ENCODE results near the gene TJP2. TPM values are rescaled to one million over a fixed set of nuclear protein-coding genes. Genes with fewer than 3 reads are reported as not detected.

The TJP2 gene
- polyA plus RNA-seq, 5 donors: 75.5 to 131 (median 122) TPM

DNA sequence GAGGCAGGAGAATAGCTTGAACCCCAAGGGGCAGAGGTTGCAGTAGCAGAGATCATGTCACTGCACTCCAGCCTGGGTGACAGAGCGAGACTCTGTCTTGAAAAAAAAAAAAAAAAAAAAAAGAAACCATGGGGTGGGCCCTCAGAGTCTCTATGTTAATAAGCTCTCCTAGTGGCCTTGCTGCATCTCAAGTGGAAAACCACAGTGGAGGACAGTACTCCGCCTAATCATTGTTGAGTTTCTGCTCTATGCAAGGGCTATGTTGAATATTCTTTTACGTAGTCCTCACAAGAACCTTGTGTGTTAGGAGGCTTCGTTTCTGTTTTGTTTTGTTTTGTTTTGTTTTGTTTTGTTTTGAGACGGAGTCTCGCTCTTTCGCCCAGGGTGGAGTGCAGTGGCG is 48.9 kb downstream of the TJP2 start:
- no peak for DNase-seq

DNA sequence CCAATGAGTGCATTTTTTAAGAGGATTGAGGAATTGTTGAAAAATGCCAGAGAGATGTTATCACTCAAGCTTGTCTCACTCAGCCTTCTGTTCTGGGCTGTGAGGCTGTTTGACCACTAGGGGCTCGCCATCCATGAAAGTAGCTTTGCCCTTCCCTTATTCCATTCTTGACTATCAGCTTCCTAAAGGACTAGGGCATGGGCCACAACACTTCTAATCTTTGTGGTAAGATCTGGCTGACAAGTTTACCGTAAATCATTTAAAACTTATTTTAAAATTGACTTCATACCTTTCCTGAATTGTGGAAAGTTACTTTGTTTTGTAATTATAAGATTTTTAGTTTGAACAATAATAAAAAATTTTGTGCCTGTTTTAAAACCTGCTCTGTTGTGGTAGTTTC is 49.5 kb downstream of the TJP2 start:
- peak in 1 of 2 donors; percentile 14 for DNase-seq

DNA sequence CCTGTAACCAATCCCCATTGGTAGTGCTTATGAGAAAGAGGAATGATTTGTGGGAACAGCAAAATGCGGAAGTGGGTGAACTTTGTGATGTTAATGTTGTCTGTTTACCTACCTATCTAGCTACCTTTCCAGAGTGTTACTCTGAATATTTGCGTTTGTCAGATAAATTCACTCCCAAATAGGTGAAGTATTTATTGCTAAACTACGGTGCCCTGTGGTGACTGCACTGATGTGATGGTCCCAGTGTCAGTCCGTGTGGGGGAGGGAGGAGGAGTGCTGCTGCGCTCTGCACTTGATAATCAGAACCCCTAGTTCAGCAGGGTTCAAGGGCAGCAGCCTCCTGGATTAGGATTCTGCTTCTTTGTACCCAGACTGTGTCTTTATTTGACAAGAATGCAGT is 55.3 kb downstream of the TJP2 start:
- no peak for DNase-seq

DNA sequence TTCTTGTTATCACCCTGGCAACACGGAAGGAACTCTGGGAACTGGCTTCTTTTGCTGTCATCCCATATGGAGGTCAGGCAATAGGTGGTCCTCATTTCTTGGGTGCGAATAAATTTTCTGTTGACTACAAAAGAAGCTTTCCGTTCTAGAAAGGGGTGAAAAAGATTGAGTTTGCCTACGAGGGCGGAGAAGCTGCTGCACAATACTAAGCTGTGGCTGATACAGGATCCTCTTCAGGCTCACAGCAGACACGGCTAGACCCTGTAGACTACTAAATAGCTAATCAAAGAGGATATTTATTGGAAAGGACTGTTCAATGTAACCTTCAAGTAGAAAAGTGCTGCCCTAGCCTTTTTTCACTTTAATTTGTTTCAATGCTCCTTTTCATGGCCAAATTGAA is 58.1 kb downstream of the TJP2 start:
- DNase-seq: no peak

DNA sequence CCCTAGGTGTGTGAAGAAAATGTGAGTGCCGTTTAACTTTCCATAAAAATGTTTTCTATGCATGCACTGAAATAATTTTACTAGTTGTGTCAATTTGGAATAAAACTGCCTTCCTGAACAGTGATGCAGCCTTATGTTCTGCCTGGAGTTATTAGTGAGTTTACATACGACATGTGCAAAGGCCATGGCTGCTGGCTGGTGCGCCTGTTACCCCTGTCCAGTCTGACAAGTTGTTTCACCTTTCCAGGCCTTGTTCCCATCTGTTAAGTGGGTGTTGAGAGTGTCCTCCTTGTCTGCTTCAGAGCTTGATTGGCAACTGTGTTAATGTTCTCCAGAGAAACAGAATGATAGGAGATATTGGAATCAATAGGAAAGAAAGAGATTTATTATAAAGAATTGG is 60.6 kb downstream of the TJP2 start:
- no peak for DNase-seq

DNA sequence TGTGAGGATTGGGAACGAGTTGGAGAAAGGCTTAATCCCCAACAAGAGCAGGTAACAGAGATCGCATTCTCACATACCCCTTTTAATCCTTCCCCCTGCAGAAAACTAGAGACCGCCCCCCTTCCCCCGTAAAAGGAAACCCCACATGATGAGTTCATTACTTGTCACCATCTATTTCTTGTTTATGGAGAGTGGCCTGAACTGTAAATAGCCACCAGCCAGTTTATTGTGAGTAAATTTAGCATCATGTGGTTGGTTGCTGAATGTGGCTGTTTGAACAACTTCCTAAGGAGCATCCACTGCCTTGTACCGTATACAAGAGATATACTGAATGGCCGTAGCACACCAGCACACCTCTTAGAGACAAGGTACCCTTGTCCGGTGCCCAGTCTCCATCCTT is 62.1 kb downstream of the TJP2 start:
- no peak for DNase-seq

DNA sequence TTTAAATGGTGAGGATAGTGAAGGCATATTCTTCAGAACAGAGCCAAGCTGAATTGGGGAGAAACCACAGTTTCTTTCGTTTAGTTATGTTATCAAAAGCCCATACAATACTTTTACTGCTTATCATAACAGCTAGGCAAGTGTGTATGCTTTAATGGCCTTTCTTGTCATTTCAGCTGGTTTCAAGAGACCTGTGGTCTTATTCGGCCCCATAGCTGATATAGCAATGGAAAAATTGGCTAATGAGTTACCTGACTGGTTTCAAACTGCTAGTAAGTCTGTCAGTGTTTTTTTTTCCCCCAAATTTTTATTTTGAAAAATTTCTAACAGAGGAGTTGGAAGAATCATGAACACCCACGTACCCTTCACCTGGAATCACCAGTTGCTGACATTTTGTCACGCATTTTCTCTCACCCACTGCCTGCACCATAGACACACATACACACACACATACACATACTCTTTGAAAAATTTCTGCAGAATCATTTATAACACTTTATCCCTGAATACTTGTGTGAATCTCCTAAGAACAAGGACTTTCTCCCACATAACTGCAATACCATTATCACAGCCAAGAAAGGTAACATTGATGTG is 63.7 kb downstream of the TJP2 start:
- DNase-seq: no peak

DNA sequence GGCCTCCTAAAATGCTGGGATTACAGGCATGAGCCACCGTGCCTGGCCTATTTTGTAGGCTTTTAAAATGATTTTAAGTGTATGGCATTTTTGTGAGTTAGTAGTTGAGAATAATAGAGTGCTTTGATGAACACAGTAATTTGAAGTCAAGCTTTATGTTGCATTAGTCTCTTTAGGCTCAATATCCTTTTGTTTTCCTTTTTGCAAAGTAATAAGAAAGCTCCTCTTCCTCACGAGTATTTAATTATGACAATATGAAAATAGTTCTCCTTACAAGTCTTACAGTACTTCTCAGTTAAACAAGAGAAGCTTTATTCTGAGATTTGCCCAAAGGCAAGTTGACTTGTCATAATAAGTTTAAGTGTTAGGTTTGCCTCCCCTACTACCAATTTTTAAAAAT is 69.0 kb downstream of the TJP2 start:
- DNase-seq: no peak

DNA sequence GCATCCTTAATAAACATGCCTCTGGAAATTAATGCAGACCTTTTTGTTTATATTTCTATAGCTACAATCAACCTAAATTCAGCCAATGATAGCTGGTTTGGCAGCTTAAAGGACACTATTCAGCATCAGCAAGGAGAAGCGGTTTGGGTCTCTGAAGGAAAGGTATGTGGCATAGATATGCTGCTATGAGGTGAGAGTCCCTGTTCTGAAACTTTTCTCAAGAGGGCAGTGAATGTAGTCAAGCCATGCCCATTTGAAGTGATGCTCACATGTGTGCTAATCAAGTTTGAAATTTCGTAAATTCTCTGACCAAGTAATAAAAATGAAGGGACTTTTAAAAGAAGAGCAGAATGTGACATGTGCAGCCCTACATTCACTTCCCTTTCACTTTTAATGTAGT is 72.6 kb downstream of the TJP2 start:
- DNase-seq: no peak

DNA sequence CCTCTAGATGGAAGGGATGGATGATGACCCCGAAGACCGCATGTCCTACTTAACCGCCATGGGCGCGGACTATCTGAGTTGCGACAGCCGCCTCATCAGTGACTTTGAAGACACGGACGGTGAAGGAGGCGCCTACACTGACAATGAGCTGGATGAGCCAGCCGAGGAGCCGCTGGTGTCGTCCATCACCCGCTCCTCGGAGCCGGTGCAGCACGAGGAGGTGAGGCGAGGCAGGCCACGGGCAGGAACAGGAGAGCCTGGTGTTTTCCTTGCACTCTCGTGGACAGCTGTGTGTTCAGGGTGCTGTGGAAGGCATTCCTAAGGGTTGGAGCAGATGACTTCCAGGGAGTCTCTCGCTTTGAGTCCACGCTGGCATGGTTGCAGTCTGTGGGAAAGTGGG is 73.9 kb downstream of the TJP2 start:
- DNase-seq: no peak

DNA sequence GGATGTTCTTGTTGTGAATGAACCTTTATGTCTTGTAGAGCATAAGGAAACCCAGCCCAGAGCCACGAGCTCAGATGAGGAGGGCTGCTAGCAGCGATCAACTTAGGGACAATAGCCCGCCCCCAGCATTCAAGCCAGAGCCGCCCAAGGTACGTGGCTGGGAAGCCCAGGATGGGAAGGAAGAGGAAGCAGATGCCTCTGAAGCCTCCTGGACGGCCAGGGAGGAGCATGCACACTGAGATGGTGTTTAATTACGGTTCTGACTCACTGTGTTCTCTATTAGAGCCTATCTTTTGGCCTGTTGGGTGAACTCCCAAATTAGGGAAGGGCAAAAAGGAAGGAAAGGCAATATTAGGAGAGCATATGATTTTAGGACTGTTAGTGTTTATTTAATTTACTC is 75.3 kb downstream of the TJP2 start:
- DNase-seq: no peak

DNA sequence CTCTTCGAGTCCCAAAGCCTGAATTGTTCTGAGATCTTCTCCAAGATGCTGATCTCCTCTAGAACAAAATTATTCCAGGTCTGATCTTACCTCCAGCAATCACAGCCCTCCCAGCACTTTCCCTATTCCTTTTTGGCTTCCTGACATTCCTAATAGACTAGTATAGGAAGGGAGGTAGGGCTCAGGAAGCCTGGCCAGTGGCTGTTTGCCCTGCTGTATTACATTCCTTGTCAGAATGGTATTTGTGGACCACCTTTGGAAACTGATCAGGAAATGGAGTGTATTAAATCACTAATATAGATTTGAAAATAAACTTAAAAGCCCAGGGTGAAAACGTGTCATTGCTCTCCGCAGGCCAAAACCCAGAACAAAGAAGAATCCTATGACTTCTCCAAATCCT is 76.6 kb downstream of the TJP2 start:
- no peak for DNase-seq

DNA sequence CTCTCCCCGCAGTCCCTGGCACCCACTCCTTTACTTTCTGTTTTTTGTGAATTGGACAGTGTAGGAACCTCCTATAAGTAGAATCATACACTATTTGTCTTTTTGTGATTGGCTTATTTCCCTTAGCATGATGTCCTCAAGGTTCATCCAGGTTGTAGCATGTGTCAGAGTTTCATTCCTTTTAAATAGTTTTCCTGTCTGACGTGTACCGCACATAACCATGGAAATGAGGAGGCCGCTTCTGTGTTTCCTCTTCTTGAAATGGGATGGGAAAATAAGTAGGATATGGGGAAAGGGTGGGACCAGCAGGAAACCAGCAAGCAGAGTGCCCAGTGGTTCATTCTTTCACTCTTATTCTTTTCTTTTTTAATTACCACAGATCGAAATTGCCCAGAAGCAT is 78.4 kb downstream of the TJP2 start:
- DNase-seq: no peak

DNA sequence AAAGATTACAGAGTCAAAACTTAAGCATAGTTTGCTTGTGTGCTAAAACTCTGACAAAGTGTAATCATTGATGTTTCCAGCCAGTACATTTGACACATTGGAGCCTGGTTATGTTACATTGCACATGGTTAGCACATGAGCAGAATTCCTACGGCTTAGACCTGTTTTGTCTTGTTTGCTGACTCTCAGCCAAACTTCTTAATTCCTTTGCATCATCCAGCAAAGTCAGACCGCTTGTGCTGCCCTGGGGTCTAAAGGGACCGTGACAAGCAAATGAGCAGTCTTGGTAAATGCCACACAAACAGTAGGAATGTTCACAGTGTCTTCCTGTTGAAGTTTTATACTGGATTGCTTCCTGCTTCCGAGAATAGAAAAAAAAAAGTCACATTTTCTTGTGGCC is 79.0 kb downstream of the TJP2 start:
- DNase-seq: peak in 1 of 2 donors; percentile 6

DNA sequence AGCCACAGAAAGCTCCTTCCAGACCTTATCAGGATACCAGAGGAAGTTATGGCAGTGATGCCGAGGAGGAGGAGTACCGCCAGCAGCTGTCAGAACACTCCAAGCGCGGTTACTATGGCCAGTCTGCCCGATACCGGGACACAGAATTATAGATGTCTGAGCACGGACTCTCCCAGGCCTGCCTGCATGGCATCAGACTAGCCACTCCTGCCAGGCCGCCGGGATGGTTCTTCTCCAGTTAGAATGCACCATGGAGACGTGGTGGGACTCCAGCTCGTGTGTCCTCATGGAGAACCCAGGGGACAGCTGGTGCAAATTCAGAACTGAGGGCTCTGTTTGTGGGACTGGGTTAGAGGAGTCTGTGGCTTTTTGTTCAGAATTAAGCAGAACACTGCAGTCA is 80.1 kb downstream of the TJP2 start:
- DNase-seq: no peak

DNA sequence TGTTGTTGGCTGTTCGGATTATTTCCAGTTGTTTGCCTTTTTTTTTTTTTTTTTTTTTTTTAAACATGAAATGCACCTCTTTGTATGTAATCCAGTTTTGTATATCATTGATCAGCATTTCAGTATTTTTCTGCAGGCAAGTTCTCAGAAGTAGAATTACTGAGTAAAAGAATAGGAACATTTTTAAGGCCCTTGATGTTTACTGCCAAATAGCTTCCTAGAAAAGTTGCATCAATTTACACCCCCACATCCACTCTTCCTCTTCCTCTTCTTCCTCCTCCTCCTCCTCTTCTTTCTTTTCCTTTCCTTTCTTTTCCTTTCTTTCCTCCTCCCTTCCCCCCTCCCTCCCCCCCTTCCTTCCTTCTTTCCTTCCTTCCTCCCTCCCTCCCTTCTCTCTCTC is 81.5 kb downstream of the TJP2 start:
- DNase-seq: no peak

DNA sequence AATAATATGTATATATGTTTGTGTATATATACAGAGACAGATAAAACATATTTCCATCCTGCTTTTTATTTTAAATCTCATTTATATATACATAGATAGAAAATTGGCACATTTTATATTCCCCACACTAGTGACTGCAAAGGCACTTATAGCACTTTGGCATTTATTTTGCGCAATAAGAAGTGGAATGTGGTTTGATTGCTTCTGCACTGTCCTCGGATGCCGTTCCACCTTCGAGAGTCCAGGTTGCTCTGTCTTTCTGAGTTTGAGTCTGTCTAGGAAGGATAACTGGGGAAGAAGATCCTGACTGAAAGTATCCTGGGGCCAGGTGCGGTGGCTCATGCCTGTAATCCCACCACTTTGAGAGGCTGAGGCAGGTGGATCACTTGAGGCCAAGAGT is 84.5 kb downstream of the TJP2 start:
- DNase-seq: no peak

DNA sequence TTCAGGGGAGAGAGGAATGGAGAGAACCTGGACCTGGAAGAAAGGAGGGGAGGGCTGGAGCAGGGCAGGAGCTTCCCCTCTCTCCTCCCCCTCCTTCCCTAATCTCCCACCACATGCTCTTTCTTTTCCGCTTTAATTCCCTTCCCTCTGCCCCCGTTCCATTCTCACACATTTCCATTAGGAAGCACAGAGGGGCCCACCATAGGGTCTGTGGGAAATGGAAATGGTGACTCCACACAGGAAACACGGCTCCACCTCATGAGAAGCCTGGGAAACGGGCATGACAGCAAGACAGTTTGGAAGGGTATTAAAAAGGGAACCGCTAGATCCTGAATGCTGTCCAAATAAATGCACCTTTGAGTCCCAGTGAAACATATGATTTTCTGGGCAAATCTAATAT is 86.1 kb downstream of the TJP2 start:
- no peak for DNase-seq

DNA sequence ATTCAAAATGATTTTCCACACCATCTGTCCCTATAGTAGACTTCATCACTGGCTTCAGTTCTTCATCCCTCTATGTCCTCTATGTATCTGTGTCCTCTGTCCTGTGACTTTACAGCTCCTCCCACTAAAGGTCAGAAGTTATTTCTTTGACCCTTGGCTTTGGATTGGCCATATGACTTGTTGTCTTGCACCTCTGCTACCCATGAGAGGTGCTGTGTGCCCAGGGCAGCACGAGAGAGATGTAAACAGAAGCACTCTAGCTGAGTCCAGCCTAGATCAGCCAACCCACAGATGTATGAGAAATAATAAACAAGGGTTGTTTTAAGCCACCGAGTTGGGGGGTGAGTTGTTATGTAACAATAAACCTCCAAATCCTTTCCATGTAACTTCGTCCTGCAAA is 87.6 kb downstream of the TJP2 start:
- no peak for DNase-seq

DNA sequence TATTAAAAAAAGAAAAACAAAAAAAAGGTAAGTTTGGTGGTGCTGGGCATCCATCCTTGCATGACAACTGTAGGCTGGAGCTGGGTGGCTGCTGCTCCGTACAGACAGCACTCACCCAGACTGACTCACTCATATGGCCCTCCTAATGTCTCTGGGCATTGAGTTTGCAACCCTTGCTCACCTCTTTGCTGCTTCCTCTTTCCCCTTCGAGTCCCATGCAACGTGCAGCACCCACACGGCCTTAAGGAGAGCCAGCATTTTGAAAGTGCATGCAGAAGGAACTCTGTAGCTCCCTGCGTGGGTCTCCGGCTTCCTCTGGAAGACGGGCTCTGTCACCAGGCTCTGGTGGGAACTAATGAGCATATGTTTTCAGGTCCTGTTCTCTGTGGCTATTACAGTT is 90.4 kb downstream of the TJP2 start:
- no peak for DNase-seq

DNA sequence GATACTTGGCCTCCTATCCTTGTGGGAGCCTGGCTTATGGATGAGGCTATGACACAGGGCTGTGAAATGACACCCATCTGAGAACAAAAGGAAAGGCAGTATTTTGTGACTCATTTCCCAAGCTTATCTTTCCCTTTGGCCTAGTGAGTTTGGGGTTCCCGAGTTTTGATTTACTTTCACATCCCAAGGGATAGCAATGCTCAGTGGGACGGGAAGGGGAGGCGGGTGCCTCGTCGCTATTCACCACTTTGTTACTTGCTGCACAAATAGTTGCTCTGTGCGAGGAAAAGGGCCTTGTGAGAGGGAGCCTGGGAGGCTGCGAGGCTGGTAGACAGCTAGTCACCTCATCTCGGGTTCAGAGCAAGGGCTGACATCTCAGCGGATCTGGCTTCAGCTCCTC is 91.8 kb downstream of the TJP2 start:
- DNase-seq: no peak

DNA sequence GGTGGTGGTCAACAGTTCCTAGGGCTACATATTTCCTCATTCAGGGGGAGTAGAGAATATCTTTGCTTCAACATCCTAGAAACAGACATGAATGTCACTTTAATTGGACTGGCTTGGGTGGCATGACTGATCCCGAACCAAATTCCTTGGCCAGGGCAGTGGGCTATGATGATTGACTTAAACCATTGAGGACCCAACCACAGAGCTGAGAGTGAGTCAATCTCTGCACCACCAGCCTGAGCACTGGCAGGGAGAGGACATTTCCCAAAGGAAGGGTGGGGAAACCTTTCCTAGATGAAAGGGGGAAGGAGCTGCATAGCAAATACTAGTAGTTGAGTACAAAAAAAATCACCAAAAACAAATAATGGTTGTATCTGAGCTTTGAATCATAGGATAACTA is 98.1 kb downstream of the TJP2 start:
- no peak for DNase-seq

DNA sequence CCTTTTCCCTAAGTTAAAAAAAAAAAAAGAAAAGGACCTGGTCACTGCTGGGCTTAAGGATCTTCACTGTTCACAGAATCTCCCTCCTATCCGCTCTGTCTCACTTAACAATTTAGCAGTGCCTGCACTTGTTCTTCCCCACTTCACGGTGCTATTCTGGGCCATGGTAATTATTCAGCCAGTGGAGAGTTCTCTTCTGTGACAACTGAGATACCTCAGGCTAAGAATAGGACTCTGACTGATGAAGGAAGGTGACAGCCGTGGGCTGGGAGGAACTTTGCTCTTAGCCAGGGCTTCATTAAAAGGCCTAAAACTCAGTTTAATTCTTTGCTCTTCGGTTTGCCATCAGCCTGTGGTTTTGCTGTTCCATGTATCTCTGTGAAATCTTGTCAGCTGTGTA is 99.1 kb downstream of the TJP2 start:
- DNase-seq: no peak

DNA sequence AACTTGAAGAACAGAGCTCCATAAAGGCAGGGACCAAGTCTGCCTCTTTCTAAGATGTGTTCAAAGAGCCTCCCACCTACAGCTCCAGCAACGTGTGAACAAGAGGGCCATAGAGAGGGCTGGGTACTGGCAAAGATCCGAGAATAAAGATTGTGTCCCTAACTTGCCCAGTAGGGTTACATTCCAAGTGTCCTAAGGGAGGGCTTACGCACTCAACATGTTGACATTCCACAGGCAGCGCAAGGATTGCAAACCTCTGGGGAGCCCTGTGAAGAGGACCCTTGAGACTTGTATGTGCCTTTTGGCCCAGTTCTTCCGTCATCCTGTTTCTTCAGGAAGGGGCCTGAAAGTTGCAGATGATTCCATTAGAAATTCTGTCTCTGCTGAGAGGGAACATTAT is 102.7 kb downstream of the TJP2 start:
- peak; percentile 66 for DNase-seq
